HEK293 (cell line): ENCODE data around the gene DEK.

Source experiments
- CTCF ChIA-PET: fragments of 350-600 bp; formaldehyde crosslinking; extraction: SDS; loops from one replicate; lab custom pipeline; 2021; ENCODE audit warnings: antibody characterized with exemption; lab: Yijun Ruan, JAX
- POLR2A ChIA-PET: fragments of 300-600 bp; formaldehyde crosslinking; extraction: SDS; loops from one replicate; lab custom pipeline; 2020; ENCODE audit warnings: antibody characterized with exemption, inconsistent platforms; lab: Yijun Ruan, JAX
- H3K27ac ChIP-seq: fragments of 200-500 bp; sonication (Bioruptor generic); 2 replicates; pipeline ENCODE4 v1.5.1; 2014; ENCODE audit warnings: low read depth, low read length, control low read depth, inconsistent platforms; ENCODE audit errors: extremely low read depth
- H3K36me3 ChIP-seq, 2 experiments: fragments of 200-500 bp in 1 of 2; sonication (Bioruptor generic) in 1 of 2; 1 replicate in 1 of 2; 2 replicates in 1 of 2; pipeline ENCODE4 v1.5.1; 2014 to 2017; ENCODE audit warnings: inconsistent platforms in 2 of 2, low read length in 2 of 2; ENCODE audit not compliant: control insufficient read depth in 2 of 2, insufficient read depth in 1 of 2
- H3K4me1 ChIP-seq: fragments of 200-500 bp; sonication (Bioruptor generic); 2 replicates; pipeline ENCODE4 v1.5.1; 2014; ENCODE audit warnings: mild to moderate bottlenecking, low read length, inconsistent platforms; ENCODE audit not compliant: control insufficient read depth, insufficient read depth
- H3K4me3 ChIP-seq: 2 replicates; pipeline ENCODE4 v1.5.1; 2011; ENCODE audit warnings: low read depth, mild to moderate bottlenecking, control low read depth, low read length, moderate library complexity
- H3K9me3 ChIP-seq: fragments of 200-500 bp; sonication (Bioruptor generic); 2 replicates; pipeline ENCODE4 v1.5.1; 2014; ENCODE audit warnings: low read depth, low read length, inconsistent platforms; ENCODE audit not compliant: control insufficient read depth, insufficient read depth
- ATF2 ChIP-seq: fragments of 450-650 bp; formaldehyde crosslinking; IDR thresholded peaks from 2 replicates; pipeline ENCODE4 v1.5.1; 2016; ENCODE audit warnings: missing biosample characterization, missing genetic modification characterization, low read depth
- BCL6B ChIP-seq: fragments of 450-650 bp; formaldehyde crosslinking; IDR thresholded peaks from 2 replicates; pipeline ENCODE4 v1.5.1; 2017; ENCODE audit warnings: missing biosample characterization, missing genetic modification characterization
- FEZF1 ChIP-seq: fragments of 450-650 bp; formaldehyde crosslinking; IDR thresholded peaks from 2 replicates; pipeline ENCODE4 v1.5.1; 2016; ENCODE audit warnings: missing biosample characterization, missing genetic modification characterization
- HOXA7 ChIP-seq: sonication (generic); formaldehyde crosslinking; IDR thresholded peaks from 2 replicates; pipeline ENCODE4 v1.8.1; 2022; ENCODE audit warnings: missing genetic modification reagents, borderline replicate concordance
- HOXD13 ChIP-seq: sonication (generic); formaldehyde crosslinking; IDR thresholded peaks from 2 replicates; pipeline ENCODE4 v1.8.0; 2022; ENCODE audit warnings: missing genetic modification reagents, borderline replicate concordance
- PATZ1 ChIP-seq: fragments of 450-650 bp; formaldehyde crosslinking; IDR thresholded peaks from 2 replicates; pipeline ENCODE4 v1.5.1; 2016; ENCODE audit warnings: missing biosample characterization, missing genetic modification characterization
- PBX3 ChIP-seq: sonication (generic); formaldehyde crosslinking; IDR thresholded peaks from 2 replicates; pipeline ENCODE4 v1.8.1; 2022; ENCODE audit warnings: mild to moderate bottlenecking, moderate library complexity, missing genetic modification reagents
- SP2 ChIP-seq: fragments of 450-650 bp; formaldehyde crosslinking; IDR thresholded peaks from 2 replicates; pipeline ENCODE4 v1.5.1; 2016; ENCODE audit warnings: missing biosample characterization, missing genetic modification characterization
- TCF7L2 ChIP-seq: IDR thresholded peaks from 2 replicates; pipeline ENCODE4 v1.6.1; 2011; ENCODE audit warnings: low read depth, mild to moderate bottlenecking, inconsistent platforms, low read length, moderate library complexity, borderline replicate concordance
- ZBTB1 ChIP-seq: fragments of 450-650 bp; formaldehyde crosslinking; IDR thresholded peaks from 2 replicates; pipeline ENCODE4 v1.5.1; 2016; ENCODE audit warnings: missing biosample characterization, missing genetic modification characterization
- ZBTB6 ChIP-seq: fragments of 450-650 bp; formaldehyde crosslinking; IDR thresholded peaks from 2 replicates; pipeline ENCODE4 v1.5.1; 2017; ENCODE audit warnings: missing biosample characterization, missing genetic modification characterization
- ZBTB8A ChIP-seq: fragments of 450-650 bp; formaldehyde crosslinking; IDR thresholded peaks from 2 replicates; pipeline ENCODE4 v1.5.1; 2016; ENCODE audit warnings: missing biosample characterization, missing genetic modification characterization
- ZIC2 ChIP-seq: fragments of 450-650 bp; formaldehyde crosslinking; IDR thresholded peaks from 2 replicates; pipeline ENCODE4 v1.5.1; 2016; ENCODE audit warnings: missing biosample characterization, missing genetic modification characterization
- ZNF221 ChIP-seq: fragments of 450-650 bp; formaldehyde crosslinking; IDR thresholded peaks from 2 replicates; pipeline ENCODE4 v1.5.1; 2017; ENCODE audit warnings: missing biosample characterization, missing genetic modification characterization, borderline replicate concordance
- ZNF223 ChIP-seq: fragments of 450-650 bp; formaldehyde crosslinking; IDR thresholded peaks from 2 replicates; pipeline ENCODE4 v1.5.1; 2016; ENCODE audit warnings: missing biosample characterization, missing genetic modification characterization
- ZNF335 ChIP-seq: fragments of 450-650 bp; formaldehyde crosslinking; conservative IDR thresholded peaks from 2 replicates; pipeline ENCODE4 v1.5.1; 2016; ENCODE audit warnings: missing biosample characterization, missing genetic modification characterization
- ZNF341 ChIP-seq: fragments of 450-650 bp; formaldehyde crosslinking; IDR thresholded peaks from 2 replicates; pipeline ENCODE4; 2016; ENCODE audit warnings: low read depth, missing biosample characterization, missing genetic modification characterization
- ZNF423 ChIP-seq: fragments of 450-650 bp; formaldehyde crosslinking; IDR thresholded peaks from 2 replicates; pipeline ENCODE4 v1.5.1; 2016; ENCODE audit warnings: missing biosample characterization, missing genetic modification characterization
- ZNF449 ChIP-seq: fragments of 450-650 bp; formaldehyde crosslinking; IDR thresholded peaks from 2 replicates; pipeline ENCODE4 v1.5.1; 2017; ENCODE audit warnings: missing biosample characterization, mild to moderate bottlenecking, missing genetic modification characterization, moderate library complexity
- ZNF501 ChIP-seq: fragments of 450-650 bp; formaldehyde crosslinking; IDR thresholded peaks from 2 replicates; pipeline ENCODE4 v1.5.1; 2016; ENCODE audit warnings: missing biosample characterization, missing genetic modification characterization
- ZNF529 ChIP-seq: fragments of 450-650 bp; formaldehyde crosslinking; IDR thresholded peaks from 2 replicates; pipeline ENCODE4 v1.5.1; 2017; ENCODE audit warnings: missing genetic modification characterization, missing biosample characterization; ENCODE audit not compliant: insufficient replicate concordance
- ZNF558 ChIP-seq: fragments of 450-650 bp; formaldehyde crosslinking; IDR thresholded peaks from 2 replicates; pipeline ENCODE4 v1.5.1; 2016; ENCODE audit warnings: missing biosample characterization, missing genetic modification characterization
- ZNF621 ChIP-seq: fragments of 450-650 bp; formaldehyde crosslinking; IDR thresholded peaks from 2 replicates; pipeline ENCODE4 v1.5.1; 2017; ENCODE audit warnings: missing biosample characterization, missing genetic modification characterization
- ZNF704 ChIP-seq: fragments of 450-650 bp; formaldehyde crosslinking; IDR thresholded peaks from 2 replicates; pipeline ENCODE4 v1.5.1; 2016; ENCODE audit warnings: missing biosample characterization, missing genetic modification characterization
- ZNF843 ChIP-seq: fragments of 450-650 bp; formaldehyde crosslinking; IDR thresholded peaks from 2 replicates; pipeline ENCODE4 v1.5.1; 2016; ENCODE audit warnings: missing biosample characterization, missing genetic modification characterization

Gene DEK

GRCh38 chr6:18185624-18186023, 78.7 kb downstream of the DEK start:
- POLR2A ChIA-PET = no interaction called here
- Histone ChIP-seq H3K9me3 (no peaks in the 10 kb centered on the region), H3K36me3 (no peaks in the 10 kb centered on the region; a peak in 1 of 3 replicates), H3K4me1 (peaks cover 4% of the 10 kb centered on the region; the same call in 1 of the 2 replicates), H3K4me3 (no peak overlapping the region), H3K27ac (no peak overlapping the region)
- no peak for TF ChIP-seq ZNF843 (tag by site-specific recombination)
- TF ChIP-seq ZNF558 (tag by site-specific recombination) = no peak
- no peak for TF ChIP-seq HOXD13 (CRISPR knock-in tag)
- no peak for TF ChIP-seq ZNF501 (tag by site-specific recombination)
- no peak for TF ChIP-seq ZNF449 (tag by site-specific recombination)
- TF ChIP-seq ZIC2 = no peak
- TF ChIP-seq ZNF221 (tag by site-specific recombination) = no peak
- TF ChIP-seq PATZ1 (tag by site-specific recombination) = no peak
- TF ChIP-seq ZBTB1 (tag by site-specific recombination) = no peak
- TF ChIP-seq ZNF621 = no peak
- TF ChIP-seq FEZF1 (tag by site-specific recombination) = no peak
- TF ChIP-seq ZNF529 = no peak
- no peak for TF ChIP-seq ZNF423 (tag by site-specific recombination)
- TF ChIP-seq HOXA7 = no peak
- TF ChIP-seq ZBTB6 (tag by site-specific recombination) = no peak
- no peak for TF ChIP-seq PBX3
- no peak for TF ChIP-seq SP2
- TF ChIP-seq ZBTB8A = no peak
- no peak for TF ChIP-seq ZNF223 (tag by site-specific recombination)
- no peak for TF ChIP-seq ATF2 (tag by site-specific recombination)
- CTCF ChIA-PET = interaction anchor here (1.5 kb wide), 1 partner anchor 382 kb away, joined by 3 read pairs; no protein-coding TSS in a partner anchor

GRCh38 chr6:18183766-18184165, 80.6 kb downstream of the DEK start:
- Histone ChIP-seq H3K36me3 (no peaks in the 10 kb centered on the region; a peak in 1 of 3 replicates), H3K4me3 (no peak overlapping the region), H3K9me3 (no peaks in the 10 kb centered on the region), H3K27ac (no peak overlapping the region), H3K4me1 (peaks cover 4% of the 10 kb centered on the region; the same call in 1 of the 2 replicates)
- ChIA-PET POLR2A (no interaction called here), CTCF (no interaction called here)
- TF ChIP-seq ZNF704 (tag by site-specific recombination) (no peak), TCF7L2 (no peak), BCL6B (tag by site-specific recombination) (no peak), ZNF341 (tag by site-specific recombination) (no peak), ZNF335 (tag by site-specific recombination) (no peak)
